Testis (tissue), 3 donors: Measurements from ENCODE around the gene ZNF827. TPM values are rescaled to one million over a fixed set of nuclear protein-coding genes. Genes with fewer than 3 reads are reported as not detected.

Experiments
- DNase-seq: peaks from one replicate; pipeline ENCODE4 v3.0.0-alpha.2; 2019
- H3K27ac ChIP-seq, 2 donors: fragments of 200-600 bp; sonication (generic); one replicate each; pipeline ENCODE4 v1.5.1; 2019
- H3K27me3 ChIP-seq: fragments of 200-600 bp; sonication (generic); one replicate; pipeline ENCODE4 v1.5.1; 2019
- H3K36me3 ChIP-seq: fragments of 200-600 bp; sonication (generic); one replicate; pipeline ENCODE4 v1.5.1; 2017; ENCODE audit warnings: low read depth; ENCODE audit errors: missing control alignments
- H3K4me1 ChIP-seq: fragments of 200-600 bp; sonication (generic); one replicate; pipeline ENCODE4 v1.5.1; 2019
- H3K4me3 ChIP-seq, 2 donors: fragments of 200-600 bp; sonication (generic); one replicate each; pipeline ENCODE4 v1.5.1; 2017 to 2019
- H3K9me3 ChIP-seq: fragments of 200-600 bp; sonication (generic); one replicate; pipeline ENCODE4 v1.5.1; 2017
- POLR2A ChIP-seq: fragments of 450-650 bp; IDR thresholded peaks from one replicate; pipeline ENCODE4 v1.6.1; 2017; ENCODE audit warnings: antibody characterized with exemption, mild to moderate bottlenecking, moderate library complexity
- WGBS, 2 donors: methylation state at CpG; one replicate each; pipeline ENCODE4 v1.1.5; 2018; 5-methylcytosine and 5-hydroxymethylcytosine counted together
- intact Hi-C: fragments of 100-400 bp; cut with DNase I; formaldehyde crosslinking; loops from one replicate; pipeline ENCODE4 v1.15.1; 2023; ENCODE audit warnings: low total_unique reads
- polyA plus RNA-seq: library from polyadenylated mRNA; stranded (reverse); fragments of 350-450 nt; fragmentation: Illumina TruSeq; extraction: RNeasy Lipid Tissue Mini Kit (QIAGEN cat#74804); gene quantifications from one replicate; pipeline ENCODE4 v1.2.3, GENCODE V29; 2014; ENCODE audit warnings: low read depth, low replicate concordance; ENCODE audit not compliant: insufficient read depth
- total RNA-seq, 2 donors: library from RNA; depleted of rRNA; stranded (reverse); fragments of >200 nt; gene quantifications; one replicate each; pipeline ENCODE4 v1.2.3, GENCODE V29; 2016
- TF ChIP-seq, protein P1 (sequence below), 3 experiments: fragments of 450-650 bp in 2 of 3; fragments of 200-600 bp in 1 of 3; sonication (generic) in 1 of 3; IDR thresholded peaks; one replicate each; pipeline ENCODE4 v1.5.1; 2016 to 2019; ENCODE audit warnings: antibody characterized with exemption in 3 of 3, mild to moderate bottlenecking in 2 of 3, moderate library complexity in 1 of 3

ZNF827 gene
- total and polyA plus RNA-seq, 3 donors from 2014 or later, result 13.9 to 46.8 (median 37.5) TPM

GRCh38 chr4:145951931-145952330 lies 13.3 kb upstream of the ZNF827 start:
- H3K9me3 ChIP-seq, result no peaks in the 10 kb centered on the region
- DNase-seq, result no peak
- no peaks in the 10 kb centered on the region for H3K36me3 ChIP-seq
- TF ChIP-seq, protein P1, sequence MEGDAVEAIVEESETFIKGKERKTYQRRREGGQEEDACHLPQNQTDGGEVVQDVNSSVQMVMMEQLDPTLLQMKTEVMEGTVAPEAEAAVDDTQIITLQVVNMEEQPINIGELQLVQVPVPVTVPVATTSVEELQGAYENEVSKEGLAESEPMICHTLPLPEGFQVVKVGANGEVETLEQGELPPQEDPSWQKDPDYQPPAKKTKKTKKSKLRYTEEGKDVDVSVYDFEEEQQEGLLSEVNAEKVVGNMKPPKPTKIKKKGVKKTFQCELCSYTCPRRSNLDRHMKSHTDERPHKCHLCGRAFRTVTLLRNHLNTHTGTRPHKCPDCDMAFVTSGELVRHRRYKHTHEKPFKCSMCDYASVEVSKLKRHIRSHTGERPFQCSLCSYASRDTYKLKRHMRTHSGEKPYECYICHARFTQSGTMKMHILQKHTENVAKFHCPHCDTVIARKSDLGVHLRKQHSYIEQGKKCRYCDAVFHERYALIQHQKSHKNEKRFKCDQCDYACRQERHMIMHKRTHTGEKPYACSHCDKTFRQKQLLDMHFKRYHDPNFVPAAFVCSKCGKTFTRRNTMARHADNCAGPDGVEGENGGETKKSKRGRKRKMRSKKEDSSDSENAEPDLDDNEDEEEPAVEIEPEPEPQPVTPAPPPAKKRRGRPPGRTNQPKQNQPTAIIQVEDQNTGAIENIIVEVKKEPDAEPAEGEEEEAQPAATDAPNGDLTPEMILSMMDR (IDR thresholded peaks at IDR 0.05), result no peak
- TF ChIP-seq POLR2A, result no peak
- intact Hi-C loops, result no loop called here
- H3K27me3 ChIP-seq, result no peaks in the 10 kb centered on the region
- peak overlapping the region in 1 of 2 donors; percentile 5 for H3K4me3 ChIP-seq
- H3K27ac ChIP-seq, result no peak overlapping the region
- no peaks in the 10 kb centered on the region for H3K4me1 ChIP-seq
- WGBS, 2 donors, result 60 to 66% methylated on average over 2 of the region's 2 CpGs

- H3K27me3 ChIP-seq, result no peaks in the 10 kb centered on the region
- no peak for DNase-seq
- H3K27ac ChIP-seq, result no peak overlapping the region
- no peaks in the 10 kb centered on the region for H3K36me3 ChIP-seq
- intact Hi-C loops, result no loop called here
- 81 to 91% methylated on average over 2 of the region's 2 CpGs for WGBS, 2 donors
- H3K4me1 ChIP-seq, result no peaks in the 10 kb centered on the region
- H3K4me3 ChIP-seq, result no peak overlapping the region
- TF ChIP-seq, protein P1 (IDR thresholded peaks at IDR 0.05), result no peak
- TF ChIP-seq POLR2A, result no peak
- no peaks in the 10 kb centered on the region for H3K9me3 ChIP-seq
These were observed 7.0 kb upstream of the ZNF827 start for GRCh38 chr4:145945431-145946155.

DNA sequence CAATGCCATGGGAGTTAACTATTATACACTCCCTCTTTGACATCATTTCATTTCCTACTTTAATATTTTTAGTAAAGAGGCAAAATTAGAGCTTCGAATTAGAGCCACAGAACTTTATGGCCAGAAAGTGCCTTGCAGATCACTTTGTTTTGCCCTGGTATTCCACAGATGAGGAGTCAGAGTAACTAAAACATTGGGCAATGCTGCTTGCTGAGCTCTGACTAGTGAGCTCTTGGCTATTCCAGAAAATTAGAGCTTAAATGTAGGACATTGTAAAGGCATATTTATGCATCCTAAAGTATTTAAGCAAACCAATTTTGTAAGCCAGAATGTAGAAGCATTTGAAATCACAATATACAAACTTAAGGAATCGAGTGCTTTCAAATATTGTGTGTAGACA lies 6.3 kb upstream of the ZNF827 start:
- no peak for TF ChIP-seq POLR2A
- TF ChIP-seq, protein P1 (IDR thresholded peaks at IDR 0.05), result no peak
- no peak for DNase-seq
- H3K27me3 ChIP-seq, result no peaks in the 10 kb centered on the region
- H3K9me3 ChIP-seq, result no peaks in the 10 kb centered on the region
- no peak overlapping the region for H3K27ac ChIP-seq
- H3K36me3 ChIP-seq, result no peaks in the 10 kb centered on the region
- WGBS, 2 donors, result 89 to 93% methylated on average over 2 of the region's 2 CpGs
- H3K4me3 ChIP-seq, result no peak overlapping the region
- H3K4me1 ChIP-seq, result no peaks in the 10 kb centered on the region
- intact Hi-C loops, result no loop called here

- Histone ChIP-seq H3K4me1 (peaks cover 6% of the 10 kb centered on the region), H3K9me3 (no peaks in the 10 kb centered on the region), H3K36me3 (no peaks in the 10 kb centered on the region), H3K27ac (no peak overlapping the region), H3K4me3 (no peak overlapping the region), H3K27me3 (no peaks in the 10 kb centered on the region)
- TF ChIP-seq POLR2A, result no peak
- TF ChIP-seq, protein P1 (IDR thresholded peaks at IDR 0.05), result no peak
- intact Hi-C loops, result no loop called here
- no peak for DNase-seq
These were observed 1.2 kb upstream of the ZNF827 start for GRCh38 chr4:145939856-145940255.

- H3K4me3 ChIP-seq, result no peak overlapping the region
- 30 to 34% methylated on average over 2 of the region's 2 CpGs for WGBS, 2 donors
- peaks cover 6% of the 10 kb centered on the region for H3K4me1 ChIP-seq
- intact Hi-C loops, result no loop called here
- H3K27me3 ChIP-seq, result no peaks in the 10 kb centered on the region
- no peaks in the 10 kb centered on the region for H3K9me3 ChIP-seq
- DNase-seq, result no peak
- H3K27ac ChIP-seq, result no peak overlapping the region
- H3K36me3 ChIP-seq, result no peaks in the 10 kb centered on the region
- TF ChIP-seq POLR2A, result no peak
- TF ChIP-seq, protein P1 (IDR thresholded peaks at IDR 0.05), result no peak
These were observed 773 bp upstream of the ZNF827 start for GRCh38 chr4:145939441-145939750.
